Central memory CD8-positive, alpha-beta T cell (primary cell): ENCODE measurements around the gene RAB17.

Experiments
- ATAC-seq: fragments of 150-1000 bp; cut with Tn5 transposase; replicated peaks from 2 replicates; pipeline ENCODE4 v1.10.0; 2022; ENCODE audit warnings: mild to moderate bottlenecking, moderate FRiP score, moderate number of reproducible peaks; ENCODE audit not compliant: poor library complexity, severe bottlenecking; ENCODE audit errors: extremely low read depth
- DNase-seq, 2 donors: peaks; one replicate each; pipeline ENCODE4 v3.0.0; 2021; ENCODE audit warnings: low spot score in 2 of 2
- H3K27ac Mint-ChIP-seq: one replicate; pipeline ENCODE4 v1.8.0; 2022; ENCODE audit warnings: low read depth, mild to moderate bottlenecking, moderate library complexity, mixed read lengths
- H3K27me3 Mint-ChIP-seq: one replicate; pipeline ENCODE4 v1.8.0; 2022; ENCODE audit warnings: mixed read lengths
- H3K36me3 Mint-ChIP-seq: one replicate; pipeline ENCODE4 v1.8.0; 2022; ENCODE audit warnings: mild to moderate bottlenecking, moderate library complexity, mixed read lengths; ENCODE audit not compliant: insufficient read depth
- H3K4me1 Mint-ChIP-seq: one replicate; pipeline ENCODE4 v1.8.0; 2022; ENCODE audit warnings: mixed read lengths
- H3K4me3 Mint-ChIP-seq: one replicate; pipeline ENCODE4 v1.8.0; 2022; ENCODE audit warnings: mild to moderate bottlenecking, moderate library complexity, mixed read lengths
- H3K9me3 Mint-ChIP-seq: one replicate; pipeline ENCODE4 v1.8.0; 2022; ENCODE audit warnings: mixed read lengths

RAB17 gene

GRCh38 chr2:237549643-237550415 lies 40.7 kb downstream of the RAB17 start:
- DNase-seq (no peak), ATAC-seq (no peak)
- H3K4me3 Mint-ChIP-seq = no peak overlapping the region
- no peaks in the 10 kb centered on the region for H3K36me3 Mint-ChIP-seq
- H3K27ac Mint-ChIP-seq = no peak overlapping the region
- H3K27me3 Mint-ChIP-seq = peaks cover 24% of the 10 kb centered on the region
- peaks cover 5% of the 10 kb centered on the region for H3K9me3 Mint-ChIP-seq
- no peaks in the 10 kb centered on the region for H3K4me1 Mint-ChIP-seq

GRCh38 chr2:237549216-237549615 lies 41.3 kb downstream of the RAB17 start:
- no peak for ATAC-seq
- no peak for DNase-seq
- H3K4me1 Mint-ChIP-seq = no peaks in the 10 kb centered on the region
- H3K4me3 Mint-ChIP-seq = no peak overlapping the region
- no peaks in the 10 kb centered on the region for H3K36me3 Mint-ChIP-seq
- H3K27me3 Mint-ChIP-seq = peaks cover 18% of the 10 kb centered on the region
- no peak overlapping the region for H3K27ac Mint-ChIP-seq
- peaks cover 5% of the 10 kb centered on the region for H3K9me3 Mint-ChIP-seq

GRCh38 chr2:237547841-237548416 lies 42.6 kb downstream of the RAB17 start:
- Mint-ChIP-seq H3K27ac (no peak overlapping the region), H3K4me1 (no peaks in the 10 kb centered on the region), H3K4me3 (no peak overlapping the region), H3K36me3 (no peaks in the 10 kb centered on the region), H3K27me3 (peaks cover 9% of the 10 kb centered on the region), H3K9me3 (no peaks in the 10 kb centered on the region)
- ATAC-seq (no peak), DNase-seq (no peak)

- ATAC-seq = no peak
- Mint-ChIP-seq H3K4me3 (no peak overlapping the region), H3K27me3 (peaks cover 11% of the 10 kb centered on the region), H3K9me3 (no peaks in the 10 kb centered on the region), H3K27ac (no peak overlapping the region), H3K36me3 (no peaks in the 10 kb centered on the region), H3K4me1 (no peaks in the 10 kb centered on the region)
- DNase-seq = no peak
These were observed 43.6 kb downstream of the RAB17 start for GRCh38 chr2:237546876-237547395.

GRCh38 chr2:237546040-237546875 lies 44.3 kb downstream of the RAB17 start:
- H3K27ac Mint-ChIP-seq = no peak overlapping the region
- H3K36me3 Mint-ChIP-seq = no peaks in the 10 kb centered on the region
- ATAC-seq (no peak), DNase-seq (no peak)
- H3K4me1 Mint-ChIP-seq = no peaks in the 10 kb centered on the region
- H3K4me3 Mint-ChIP-seq = no peak overlapping the region
- H3K27me3 Mint-ChIP-seq = peaks cover 17% of the 10 kb centered on the region
- H3K9me3 Mint-ChIP-seq = no peaks in the 10 kb centered on the region

- H3K36me3 Mint-ChIP-seq = no peaks in the 10 kb centered on the region
- DNase-seq (no peak), ATAC-seq (no peak)
- no peaks in the 10 kb centered on the region for H3K4me1 Mint-ChIP-seq
- no peak overlapping the region for H3K27ac Mint-ChIP-seq
- H3K27me3 Mint-ChIP-seq = peaks cover 40% of the 10 kb centered on the region
- H3K4me3 Mint-ChIP-seq = no peak overlapping the region
- no peaks in the 10 kb centered on the region for H3K9me3 Mint-ChIP-seq
These were observed 48.4 kb downstream of the RAB17 start for GRCh38 chr2:237542001-237542704.

- H3K4me1 Mint-ChIP-seq = no peaks in the 10 kb centered on the region
- no peak for DNase-seq
- no peak overlapping the region for H3K27ac Mint-ChIP-seq
- no peaks in the 10 kb centered on the region for H3K36me3 Mint-ChIP-seq
- no peak for ATAC-seq
- H3K4me3 Mint-ChIP-seq = no peak overlapping the region
- H3K9me3 Mint-ChIP-seq = no peaks in the 10 kb centered on the region
- H3K27me3 Mint-ChIP-seq = peaks cover 50% of the 10 kb centered on the region
These were observed 49.3 kb downstream of the RAB17 start for GRCh38 chr2:237541243-237541642.

- Mint-ChIP-seq H3K36me3 (no peaks in the 10 kb centered on the region), H3K27ac (no peak overlapping the region), H3K4me3 (no peak overlapping the region), H3K27me3 (peaks cover 54% of the 10 kb centered on the region), H3K4me1 (no peaks in the 10 kb centered on the region), H3K9me3 (no peaks in the 10 kb centered on the region)
- DNase-seq = no peak
- no peak for ATAC-seq
These were observed 49.7 kb downstream of the RAB17 start for GRCh38 chr2:237540823-237541222.

- DNase-seq (no peak), ATAC-seq (no peak)
- no peaks in the 10 kb centered on the region for H3K9me3 Mint-ChIP-seq
- H3K36me3 Mint-ChIP-seq = no peaks in the 10 kb centered on the region
- H3K27me3 Mint-ChIP-seq = peaks cover 58% of the 10 kb centered on the region
- H3K4me1 Mint-ChIP-seq = no peaks in the 10 kb centered on the region
- H3K4me3 Mint-ChIP-seq = no peak overlapping the region
- no peak overlapping the region for H3K27ac Mint-ChIP-seq
These were observed 50.2 kb downstream of the RAB17 start for GRCh38 chr2:237540223-237540775.

GRCh38 chr2:237539681-237540080 lies 50.9 kb downstream of the RAB17 start:
- H3K4me3 Mint-ChIP-seq = no peak overlapping the region
- H3K27ac Mint-ChIP-seq = no peak overlapping the region
- H3K27me3 Mint-ChIP-seq = peaks cover 58% of the 10 kb centered on the region
- no peaks in the 10 kb centered on the region for H3K36me3 Mint-ChIP-seq
- no peaks in the 10 kb centered on the region for H3K9me3 Mint-ChIP-seq
- ATAC-seq (no peak), DNase-seq (no peak)
- no peaks in the 10 kb centered on the region for H3K4me1 Mint-ChIP-seq

GRCh38 chr2:237538901-237539300 lies 51.6 kb downstream of the RAB17 start:
- ATAC-seq (no peak), DNase-seq (no peak)
- no peaks in the 10 kb centered on the region for H3K4me1 Mint-ChIP-seq
- no peaks in the 10 kb centered on the region for H3K9me3 Mint-ChIP-seq
- H3K36me3 Mint-ChIP-seq = no peaks in the 10 kb centered on the region
- H3K27me3 Mint-ChIP-seq = peaks cover 58% of the 10 kb centered on the region
- no peak overlapping the region for H3K4me3 Mint-ChIP-seq
- no peak overlapping the region for H3K27ac Mint-ChIP-seq
